Measurements from ENCODE around the gene PELI2. TPM values are rescaled to one million over a fixed set of nuclear protein-coding genes. Genes with fewer than 3 reads are reported as not detected.

Gene PELI2
- total and polyA plus RNA-seq, 2 experiments from 2014 or later, result 4.3 to 16.1 TPM

DNA sequence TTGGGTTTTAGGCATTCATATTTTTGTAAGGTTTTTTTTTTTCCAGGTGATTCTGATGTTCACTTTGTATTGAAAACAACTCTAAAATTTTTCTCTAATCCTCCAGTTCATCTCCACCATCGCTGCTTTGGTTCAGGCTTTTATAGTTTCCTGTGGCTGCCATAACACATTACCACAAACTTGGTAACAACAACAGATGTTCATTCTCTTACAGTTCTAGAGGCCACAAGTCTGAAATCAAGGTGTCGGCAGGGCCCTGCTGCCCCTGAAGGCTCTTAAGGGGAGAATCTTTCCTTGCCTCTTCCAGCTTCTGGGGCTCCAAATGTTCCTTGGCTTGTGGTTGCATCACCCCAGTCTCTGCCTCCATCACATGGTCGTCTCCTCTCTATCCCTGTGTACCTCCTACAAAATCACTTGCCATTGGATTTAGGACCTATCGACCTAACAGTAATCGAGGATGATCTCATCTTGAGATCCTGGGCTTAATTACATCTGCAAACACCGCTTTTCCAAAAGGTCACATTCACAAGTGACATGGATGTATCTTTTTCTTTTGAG is 55.2 kb downstream of the PELI2 start:
- DNase-seq (ENCODE audit: low spot score), result no peak
- 87% methylated on average over 6 of the region's 6 CpGs for WGBS (ENCODE audit: low lambda C conversion rate, missing lambda C conversion rate)
- TF ChIP-seq, protein P1, sequence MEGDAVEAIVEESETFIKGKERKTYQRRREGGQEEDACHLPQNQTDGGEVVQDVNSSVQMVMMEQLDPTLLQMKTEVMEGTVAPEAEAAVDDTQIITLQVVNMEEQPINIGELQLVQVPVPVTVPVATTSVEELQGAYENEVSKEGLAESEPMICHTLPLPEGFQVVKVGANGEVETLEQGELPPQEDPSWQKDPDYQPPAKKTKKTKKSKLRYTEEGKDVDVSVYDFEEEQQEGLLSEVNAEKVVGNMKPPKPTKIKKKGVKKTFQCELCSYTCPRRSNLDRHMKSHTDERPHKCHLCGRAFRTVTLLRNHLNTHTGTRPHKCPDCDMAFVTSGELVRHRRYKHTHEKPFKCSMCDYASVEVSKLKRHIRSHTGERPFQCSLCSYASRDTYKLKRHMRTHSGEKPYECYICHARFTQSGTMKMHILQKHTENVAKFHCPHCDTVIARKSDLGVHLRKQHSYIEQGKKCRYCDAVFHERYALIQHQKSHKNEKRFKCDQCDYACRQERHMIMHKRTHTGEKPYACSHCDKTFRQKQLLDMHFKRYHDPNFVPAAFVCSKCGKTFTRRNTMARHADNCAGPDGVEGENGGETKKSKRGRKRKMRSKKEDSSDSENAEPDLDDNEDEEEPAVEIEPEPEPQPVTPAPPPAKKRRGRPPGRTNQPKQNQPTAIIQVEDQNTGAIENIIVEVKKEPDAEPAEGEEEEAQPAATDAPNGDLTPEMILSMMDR (IDR thresholded peaks at IDR 0.05; ENCODE audit: poor library complexity), result no peak
- TF ChIP-seq EZH2phosphoT487 (IDR thresholded peaks at IDR 0.05; ENCODE audit: low read depth, severe bottlenecking, unreplicated experiment) (no peak), EZH2 (IDR thresholded peaks at IDR 0.05; ENCODE audit: borderline replicate concordance) (no peak)
- Histone ChIP-seq H3K9me3 (ENCODE audit: low read depth) (no peaks in the 10 kb centered on the region), H3K4me1 (ENCODE audit: insufficient read depth) (no peaks in the 10 kb centered on the region), H3K4me2 (no peak overlapping the region), H3K9me2 (replicated peaks; ENCODE audit: insufficient read depth) (no peaks in the 10 kb centered on the region), H4K20me1 (ENCODE audit: insufficient read depth, poor library complexity, severe bottlenecking) (no peaks in the 10 kb centered on the region), H2AFZ (no peak overlapping the region), H3K27me3 (no peaks in the 10 kb centered on the region), H3K4me3 (no peak overlapping the region), H3K79me2 (peaks cover 23% of the 10 kb centered on the region), H3K27ac (no peak overlapping the region), H3K36me3 (replicated peaks; ENCODE audit: insufficient read depth, low read depth) (no peaks in the 10 kb centered on the region)

- Histone ChIP-seq H2AFZ (no peak overlapping the region), H3K9me2 (replicated peaks; ENCODE audit: insufficient read depth) (no peaks in the 10 kb centered on the region), H3K4me3 (no peak overlapping the region), H3K4me1 (ENCODE audit: insufficient read depth) (no peaks in the 10 kb centered on the region), H3K36me3 (replicated peaks; ENCODE audit: insufficient read depth, low read depth) (no peaks in the 10 kb centered on the region), H3K27ac (no peak overlapping the region), H4K20me1 (ENCODE audit: insufficient read depth, poor library complexity, severe bottlenecking) (no peaks in the 10 kb centered on the region), H3K4me2 (no peak overlapping the region), H3K79me2 (peaks cover 16% of the 10 kb centered on the region), H3K27me3 (no peaks in the 10 kb centered on the region), H3K9me3 (ENCODE audit: low read depth) (no peaks in the 10 kb centered on the region)
- DNase-seq (ENCODE audit: low spot score), result no peak
- WGBS (ENCODE audit: low lambda C conversion rate, missing lambda C conversion rate), result 75% methylated on average over 2 of the region's 2 CpGs
- TF ChIP-seq EZH2phosphoT487 (IDR thresholded peaks at IDR 0.05; ENCODE audit: low read depth, severe bottlenecking, unreplicated experiment), result no peak
- TF ChIP-seq, protein P1 (IDR thresholded peaks at IDR 0.05; ENCODE audit: poor library complexity), result no peak
- TF ChIP-seq EZH2 (IDR thresholded peaks at IDR 0.05; ENCODE audit: borderline replicate concordance), result no peak
Observed at GRCh38 chr14:56175773-56176172, 57.6 kb downstream of the PELI2 start.

DNA sequence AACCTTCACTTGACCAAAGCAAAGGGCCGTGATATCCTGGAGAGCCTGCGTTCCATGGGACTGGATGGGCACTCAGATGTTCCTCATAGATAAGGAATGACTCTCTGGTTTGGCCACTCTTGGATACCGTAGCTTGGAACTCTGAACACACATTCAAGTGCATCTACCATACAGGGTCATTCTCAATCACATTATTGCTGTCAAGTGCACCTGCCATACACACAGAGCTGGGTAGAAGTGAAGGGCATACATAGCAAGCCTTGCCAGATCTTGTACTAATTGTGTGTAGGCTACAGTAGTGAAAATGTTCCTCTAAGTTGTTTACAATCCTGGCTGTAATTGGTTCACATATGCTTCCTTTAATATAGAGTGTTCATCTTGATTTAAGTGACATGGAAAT is 58.3 kb downstream of the PELI2 start:
- 96% methylated on average over 3 of the region's 3 CpGs for WGBS (ENCODE audit: low lambda C conversion rate, missing lambda C conversion rate)

More for the DNA sequence above, 58.3 kb downstream of the PELI2 start:
- H2AFZ ChIP-seq, result no peak overlapping the region
- H3K27me3 ChIP-seq, result no peaks in the 10 kb centered on the region
- no peaks in the 10 kb centered on the region for H3K9me3 ChIP-seq (ENCODE audit: low read depth)
- H3K27ac ChIP-seq, result no peak overlapping the region
- no peaks in the 10 kb centered on the region for H3K4me1 ChIP-seq (ENCODE audit: insufficient read depth)
- DNase-seq (ENCODE audit: low spot score), result no peak
- peaks cover 16% of the 10 kb centered on the region for H3K79me2 ChIP-seq
- TF ChIP-seq, protein P1 (IDR thresholded peaks at IDR 0.05; ENCODE audit: poor library complexity), result no peak
- TF ChIP-seq EZH2 (IDR thresholded peaks at IDR 0.05; ENCODE audit: borderline replicate concordance) (no peak), EZH2phosphoT487 (IDR thresholded peaks at IDR 0.05; ENCODE audit: low read depth, severe bottlenecking, unreplicated experiment) (no peak)
- no peak overlapping the region for H3K4me3 ChIP-seq
- H4K20me1 ChIP-seq (ENCODE audit: insufficient read depth, poor library complexity, severe bottlenecking), result no peaks in the 10 kb centered on the region
- H3K36me3 ChIP-seq (replicated peaks; ENCODE audit: insufficient read depth, low read depth), result no peaks in the 10 kb centered on the region
- no peak overlapping the region for H3K4me2 ChIP-seq
- no peaks in the 10 kb centered on the region for H3K9me2 ChIP-seq (replicated peaks; ENCODE audit: insufficient read depth)

Measured in hepatocyte (in vitro differentiated cells).